Measurements from ENCODE around the gene RARB. TPM values are rescaled to one million over a fixed set of nuclear protein-coding genes. Genes with fewer than 3 reads are reported as not detected.

RARB gene
- total RNA-seq, 1 donor from 2014 or later = not detected

- H3K27me3 Mint-ChIP-seq = no peaks in the 10 kb centered on the region
- intact Hi-C loops (cut with micrococcal nuclease) = no loop called here
- H3K36me3 Mint-ChIP-seq (ENCODE audit: low read depth) = peaks cover 73% of the 10 kb centered on the region
- H3K4me3 Mint-ChIP-seq = no peak overlapping the region
- POLR2A ChIA-PET = no interaction called here
- H3K27ac Mint-ChIP-seq = no peak overlapping the region
- CTCF ChIA-PET = no interaction called here
- no peak for ATAC-seq (ENCODE audit: low read depth)
- H3K4me1 Mint-ChIP-seq = no peaks in the 10 kb centered on the region
- no peak for DNase-seq
- TF ChIP-seq CTCF (IDR thresholded peaks at IDR 0.05) = no peak
- H3K9me3 Mint-ChIP-seq = no peaks in the 10 kb centered on the region
Observed at GRCh38 chr3:25620493-25620892, 192.4 kb downstream of the RARB start.

- H3K4me1 Mint-ChIP-seq = no peaks in the 10 kb centered on the region
Observed at GRCh38 chr3:25621087-25621486, 193.0 kb downstream of the RARB start.

DNA sequence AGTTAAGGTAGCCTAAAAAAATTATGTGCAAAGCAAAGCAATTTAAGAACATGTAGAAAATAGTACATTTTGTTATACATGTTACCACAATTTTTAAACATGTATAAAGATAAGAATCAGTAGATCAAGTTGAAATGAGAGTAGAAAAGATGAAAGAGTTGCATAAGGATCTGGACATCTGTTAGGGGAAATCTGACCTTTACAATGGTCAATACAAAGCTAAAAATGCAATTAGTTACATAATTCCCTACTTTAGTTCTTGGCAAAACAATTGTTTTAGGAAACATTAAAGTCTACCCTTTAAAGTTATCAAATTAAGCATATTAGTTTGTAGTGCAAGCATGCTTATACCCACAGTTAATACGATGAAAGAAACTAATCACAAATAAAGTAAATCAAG lies 203.9 kb downstream of the RARB start:
- no peak for DNase-seq
- Mint-ChIP-seq H3K36me3 (ENCODE audit: low read depth) (peaks cover 74% of the 10 kb centered on the region), H3K4me3 (no peak overlapping the region), H3K9me3 (no peaks in the 10 kb centered on the region), H3K27ac (no peak overlapping the region), H3K27me3 (no peaks in the 10 kb centered on the region), H3K4me1 (peaks cover 10% of the 10 kb centered on the region)
- intact Hi-C loops (cut with micrococcal nuclease) = loop anchor here (2.0 kb wide), 1 partner anchor 15 kb away; no protein-coding TSS in a partner anchor
- no peak for ATAC-seq (ENCODE audit: low read depth)
- ChIA-PET CTCF (no interaction called here), POLR2A (no interaction called here)
- no peak for TF ChIP-seq CTCF (IDR thresholded peaks at IDR 0.05)

More at GRCh38 chr3:25621087-25621486, 193.0 kb downstream of the RARB start:
- no peak for TF ChIP-seq CTCF (IDR thresholded peaks at IDR 0.05)
- DNase-seq (no peak), ATAC-seq (ENCODE audit: low read depth) (no peak)
- intact Hi-C loops (cut with micrococcal nuclease) = no loop called here
- CTCF ChIA-PET = interaction anchor here (1.2 kb wide), 1 partner anchor 41 kb away, joined by 3 read pairs; no protein-coding TSS in a partner anchor
- POLR2A ChIA-PET = no interaction called here
- Mint-ChIP-seq H3K27me3 (no peaks in the 10 kb centered on the region), H3K9me3 (no peaks in the 10 kb centered on the region), H3K27ac (peak overlapping the region; percentile 25), H3K36me3 (ENCODE audit: low read depth) (peaks cover 77% of the 10 kb centered on the region), H3K4me3 (no peak overlapping the region)

DNA sequence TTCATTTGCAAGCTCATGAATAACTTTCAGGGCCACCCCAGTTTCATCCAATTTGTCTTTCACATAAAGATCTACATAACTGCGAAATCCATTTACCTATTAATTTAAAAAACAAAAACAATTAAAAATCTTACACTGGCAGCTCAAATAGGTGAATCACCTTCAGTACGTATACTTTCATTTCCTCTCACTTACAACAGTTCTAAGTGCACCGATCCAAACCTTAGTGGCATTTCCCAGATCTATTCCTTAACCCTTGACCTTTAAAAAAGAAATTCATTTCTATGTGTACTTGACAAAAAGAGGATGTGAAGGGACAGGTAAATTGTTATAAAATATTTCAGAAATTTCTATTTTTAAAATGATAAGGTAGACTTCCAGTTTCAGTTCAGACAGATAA lies 205.9 kb downstream of the RARB start:
- no peaks in the 10 kb centered on the region for H3K27me3 Mint-ChIP-seq
- H3K4me1 Mint-ChIP-seq = peaks cover 10% of the 10 kb centered on the region
- POLR2A ChIA-PET = interaction anchor here (1.1 kb wide), 1 partner anchor 148 kb away, joined by 4 read pairs; no protein-coding TSS in a partner anchor
- TF ChIP-seq CTCF (IDR thresholded peaks at IDR 0.05) = no peak
- H3K4me3 Mint-ChIP-seq = no peak overlapping the region
- intact Hi-C loops (cut with micrococcal nuclease) = loop anchor here (2.0 kb wide), 1 partner anchor 17 kb away; no protein-coding TSS in a partner anchor
- ATAC-seq (ENCODE audit: low read depth) (no peak), DNase-seq (no peak)
- CTCF ChIA-PET = no interaction called here
- no peaks in the 10 kb centered on the region for H3K9me3 Mint-ChIP-seq
- H3K36me3 Mint-ChIP-seq (ENCODE audit: low read depth) = peaks cover 75% of the 10 kb centered on the region
- no peak overlapping the region for H3K27ac Mint-ChIP-seq

DNA sequence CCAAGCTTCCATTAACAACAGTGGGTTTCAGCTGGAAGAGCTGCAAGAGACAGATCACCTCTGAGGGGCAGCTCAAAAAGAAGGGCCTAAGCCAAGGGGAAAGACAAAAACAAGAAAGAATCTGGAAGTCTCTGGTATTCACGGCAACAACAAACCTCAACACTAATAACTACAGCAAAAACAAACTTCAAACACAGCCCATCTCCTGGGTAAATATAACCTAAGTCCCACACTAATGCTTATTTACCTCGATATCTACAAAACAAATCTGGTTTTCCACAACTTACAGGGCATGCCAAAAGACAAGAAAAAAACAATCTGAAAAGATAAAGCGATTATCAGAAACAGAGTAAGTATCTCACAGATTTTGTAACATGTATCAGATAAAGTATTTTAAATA lies 207.0 kb downstream of the RARB start:
- POLR2A ChIA-PET = no interaction called here
- Mint-ChIP-seq H3K4me3 (no peak overlapping the region), H3K27me3 (no peaks in the 10 kb centered on the region), H3K9me3 (no peaks in the 10 kb centered on the region), H3K36me3 (ENCODE audit: low read depth) (peaks cover 70% of the 10 kb centered on the region), H3K4me1 (peaks cover 10% of the 10 kb centered on the region), H3K27ac (peak overlapping the region; percentile 16)
- intact Hi-C loops (cut with micrococcal nuclease) = no loop called here
- CTCF ChIA-PET = no interaction called here
- no peak for ATAC-seq (ENCODE audit: low read depth)
- no peak for TF ChIP-seq CTCF (IDR thresholded peaks at IDR 0.05)
- DNase-seq = no peak

Other genes starting within 250 kb of the RARB start
- 117 and 125 TPM in 2 replicates for gene TOP2B, start 236.6 kb downstream of the RARB start, total RNA-seq